ENCODE measurements around the gene AZI2. TPM values are rescaled to one million over a fixed set of nuclear protein-coding genes. Genes with fewer than 3 reads are reported as not detected.

Gene AZI2
- total RNA-seq, 1 donor from 2014 or later, result 54.4 TPM

DNA sequence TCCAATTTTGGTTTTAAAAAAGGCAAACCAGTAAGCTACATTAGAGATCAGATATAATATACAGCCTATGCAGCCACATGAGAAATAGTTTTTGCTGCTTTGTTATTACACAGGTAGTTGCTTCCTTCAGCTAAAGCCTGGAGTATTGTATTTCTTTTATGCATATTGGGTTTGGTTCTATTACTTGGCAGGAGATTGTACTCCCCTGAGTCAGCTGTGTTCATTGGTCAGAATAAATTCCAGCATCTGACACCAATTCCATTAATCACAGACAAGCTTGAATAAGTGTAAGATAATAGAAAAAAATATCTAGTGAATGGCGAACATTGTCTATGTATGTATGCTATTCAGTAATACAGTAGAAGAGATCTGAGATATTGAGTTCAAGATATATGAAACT, 26.2 kb downstream of the AZI2 start:
- Mint-ChIP-seq H3K36me3 (ENCODE audit: unreplicated experiment) (no peaks in the 10 kb centered on the region), H3K9me3 (ENCODE audit: unreplicated experiment) (no peaks in the 10 kb centered on the region), H3K4me3 (ENCODE audit: unreplicated experiment) (no peak overlapping the region), H3K4me1 (ENCODE audit: low read depth, unreplicated experiment) (no peaks in the 10 kb centered on the region), H3K27me3 (ENCODE audit: unreplicated experiment) (no peaks in the 10 kb centered on the region), H3K27ac (ENCODE audit: unreplicated experiment) (no peak overlapping the region)
- TF ChIP-seq, protein P1, sequence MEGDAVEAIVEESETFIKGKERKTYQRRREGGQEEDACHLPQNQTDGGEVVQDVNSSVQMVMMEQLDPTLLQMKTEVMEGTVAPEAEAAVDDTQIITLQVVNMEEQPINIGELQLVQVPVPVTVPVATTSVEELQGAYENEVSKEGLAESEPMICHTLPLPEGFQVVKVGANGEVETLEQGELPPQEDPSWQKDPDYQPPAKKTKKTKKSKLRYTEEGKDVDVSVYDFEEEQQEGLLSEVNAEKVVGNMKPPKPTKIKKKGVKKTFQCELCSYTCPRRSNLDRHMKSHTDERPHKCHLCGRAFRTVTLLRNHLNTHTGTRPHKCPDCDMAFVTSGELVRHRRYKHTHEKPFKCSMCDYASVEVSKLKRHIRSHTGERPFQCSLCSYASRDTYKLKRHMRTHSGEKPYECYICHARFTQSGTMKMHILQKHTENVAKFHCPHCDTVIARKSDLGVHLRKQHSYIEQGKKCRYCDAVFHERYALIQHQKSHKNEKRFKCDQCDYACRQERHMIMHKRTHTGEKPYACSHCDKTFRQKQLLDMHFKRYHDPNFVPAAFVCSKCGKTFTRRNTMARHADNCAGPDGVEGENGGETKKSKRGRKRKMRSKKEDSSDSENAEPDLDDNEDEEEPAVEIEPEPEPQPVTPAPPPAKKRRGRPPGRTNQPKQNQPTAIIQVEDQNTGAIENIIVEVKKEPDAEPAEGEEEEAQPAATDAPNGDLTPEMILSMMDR (IDR thresholded peaks at IDR 0.05; ENCODE audit: partially characterized antibody, unreplicated experiment), result no peak
- DNase-seq, result no peak

DNA sequence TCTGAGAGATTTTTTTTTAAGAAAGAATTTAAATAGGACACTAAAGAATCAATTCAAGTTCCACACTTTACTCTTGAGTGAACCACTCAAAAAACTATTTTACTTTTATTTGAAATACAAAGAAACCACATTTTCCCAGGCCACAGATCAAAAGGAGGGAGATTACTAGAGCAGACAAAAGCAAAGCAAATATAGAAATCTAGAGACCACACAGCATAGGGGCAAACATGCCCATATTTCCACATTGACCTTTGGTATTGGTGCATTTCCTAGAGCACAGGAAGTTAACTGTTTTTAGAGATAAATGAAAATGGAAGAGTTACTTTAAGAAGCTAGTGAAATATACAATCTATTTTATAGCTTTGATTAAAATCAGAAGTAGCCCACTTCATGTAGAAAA, 27.6 kb downstream of the AZI2 start:
- no peaks in the 10 kb centered on the region for H3K4me1 Mint-ChIP-seq (ENCODE audit: low read depth, unreplicated experiment)
- H3K27me3 Mint-ChIP-seq (ENCODE audit: unreplicated experiment), result no peaks in the 10 kb centered on the region
- no peak overlapping the region for H3K4me3 Mint-ChIP-seq (ENCODE audit: unreplicated experiment)
- TF ChIP-seq, protein P1 (IDR thresholded peaks at IDR 0.05; ENCODE audit: partially characterized antibody, unreplicated experiment), result no peak
- no peak overlapping the region for H3K27ac Mint-ChIP-seq (ENCODE audit: unreplicated experiment)
- H3K36me3 Mint-ChIP-seq (ENCODE audit: unreplicated experiment), result no peaks in the 10 kb centered on the region
- H3K9me3 Mint-ChIP-seq (ENCODE audit: unreplicated experiment), result no peaks in the 10 kb centered on the region
- no peak for DNase-seq

DNA sequence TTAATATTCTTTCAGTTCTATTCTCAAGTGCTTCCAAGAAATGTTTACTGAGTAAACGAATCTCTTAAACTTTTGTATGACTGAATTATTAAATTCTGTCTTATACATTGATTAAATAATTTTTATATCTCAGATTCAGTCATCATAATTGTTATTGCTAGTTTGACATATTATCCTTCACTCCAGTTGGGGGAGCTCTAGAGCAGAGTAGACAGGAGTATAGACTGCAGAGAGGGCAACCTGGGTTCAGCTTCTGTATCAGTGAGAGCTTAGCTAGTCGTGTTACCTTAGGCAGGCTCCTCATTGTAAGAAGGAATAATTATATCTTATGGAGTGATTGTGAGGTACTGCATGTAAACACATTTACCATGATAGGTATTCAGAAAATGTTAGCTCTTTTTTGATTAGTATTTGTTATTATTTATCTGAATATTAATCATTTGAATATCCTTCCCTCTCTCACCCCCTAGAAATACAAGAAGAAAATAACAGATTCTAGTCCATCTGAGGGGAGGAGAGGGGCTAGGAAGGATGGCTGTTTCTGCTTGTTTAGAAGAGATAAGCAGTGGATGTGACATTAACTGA, 31.1 kb downstream of the AZI2 start:
- TF ChIP-seq, protein P1 (IDR thresholded peaks at IDR 0.05; ENCODE audit: partially characterized antibody, unreplicated experiment), result peak; percentile 53
- DNase-seq, result no peak
- H3K27me3 Mint-ChIP-seq (ENCODE audit: unreplicated experiment), result no peaks in the 10 kb centered on the region
- H3K4me3 Mint-ChIP-seq (ENCODE audit: unreplicated experiment), result no peak overlapping the region
- no peaks in the 10 kb centered on the region for H3K36me3 Mint-ChIP-seq (ENCODE audit: unreplicated experiment)
- H3K27ac Mint-ChIP-seq (ENCODE audit: unreplicated experiment), result no peak overlapping the region
- H3K4me1 Mint-ChIP-seq (ENCODE audit: low read depth, unreplicated experiment), result no peaks in the 10 kb centered on the region
- H3K9me3 Mint-ChIP-seq (ENCODE audit: unreplicated experiment), result no peaks in the 10 kb centered on the region

DNA sequence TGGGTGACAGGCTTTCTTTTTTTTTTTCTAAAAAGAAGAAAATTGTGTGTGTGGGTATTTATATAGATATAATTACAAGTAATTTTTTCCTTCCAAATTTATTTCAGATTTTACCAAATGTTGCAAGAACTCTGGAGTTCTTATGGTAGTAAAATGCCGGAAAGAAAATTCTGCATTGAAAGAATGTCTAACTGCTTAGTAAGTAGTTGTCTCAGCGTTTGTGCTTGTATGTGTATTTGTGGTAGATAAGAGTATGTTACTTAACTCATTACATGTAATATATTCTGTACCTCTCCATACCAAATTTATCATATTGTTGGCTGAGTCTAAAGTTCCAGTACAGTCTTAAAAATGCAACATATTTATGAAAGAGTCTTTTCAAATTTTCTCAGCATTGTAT, 32.4 kb downstream of the AZI2 start:
- Mint-ChIP-seq H3K27ac (ENCODE audit: unreplicated experiment) (no peak overlapping the region), H3K4me3 (ENCODE audit: unreplicated experiment) (no peak overlapping the region), H3K9me3 (ENCODE audit: unreplicated experiment) (no peaks in the 10 kb centered on the region), H3K4me1 (ENCODE audit: low read depth, unreplicated experiment) (peaks cover 2% of the 10 kb centered on the region), H3K36me3 (ENCODE audit: unreplicated experiment) (no peaks in the 10 kb centered on the region), H3K27me3 (ENCODE audit: unreplicated experiment) (no peaks in the 10 kb centered on the region)
- TF ChIP-seq, protein P1 (IDR thresholded peaks at IDR 0.05; ENCODE audit: partially characterized antibody, unreplicated experiment), result no peak
- no peak for DNase-seq

DNA sequence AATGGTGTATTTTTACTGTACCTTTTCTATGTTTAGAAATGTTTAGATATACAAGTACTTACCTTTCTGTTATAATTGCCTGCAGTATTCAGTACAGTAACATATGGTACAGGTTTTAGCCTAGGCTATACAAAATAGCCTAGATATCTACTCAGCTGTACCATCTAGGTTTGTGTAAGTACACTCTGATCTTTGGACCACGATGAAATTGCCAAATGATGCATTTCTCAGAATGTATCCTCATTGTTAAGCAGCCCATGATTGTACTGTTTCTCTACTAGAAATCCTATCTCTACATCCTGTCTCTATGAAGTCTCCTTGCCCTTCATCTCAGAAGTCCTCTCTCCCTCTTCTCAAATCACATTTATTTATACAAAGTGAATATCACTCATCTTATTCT, 32.9 kb downstream of the AZI2 start:
- no peak overlapping the region for H3K27ac Mint-ChIP-seq (ENCODE audit: unreplicated experiment)
- TF ChIP-seq, protein P1 (IDR thresholded peaks at IDR 0.05; ENCODE audit: partially characterized antibody, unreplicated experiment), result no peak
- no peak overlapping the region for H3K4me3 Mint-ChIP-seq (ENCODE audit: unreplicated experiment)
- no peaks in the 10 kb centered on the region for H3K36me3 Mint-ChIP-seq (ENCODE audit: unreplicated experiment)
- no peaks in the 10 kb centered on the region for H3K9me3 Mint-ChIP-seq (ENCODE audit: unreplicated experiment)
- H3K4me1 Mint-ChIP-seq (ENCODE audit: low read depth, unreplicated experiment), result peaks cover 2% of the 10 kb centered on the region
- no peak for DNase-seq
- no peaks in the 10 kb centered on the region for H3K27me3 Mint-ChIP-seq (ENCODE audit: unreplicated experiment)
